GM20431 (cell line): Measurements from ENCODE around the gene HDX.
"Not testable (repeated sequence)": the region's sequence is repeated elsewhere in the genome, so short reads cannot be mapped to it uniquely, and the experiment has no call there.

Source experiments
- in situ Hi-C: fragments of 300-500 bp; cut with MseI, MboI; formaldehyde crosslinking; loops from one replicate; pipeline ENCODE4 v1.15.0; 2020; ENCODE audit warnings: low sequenced_read_pairs; ENCODE audit not compliant: unreplicated experiment

HDX gene

DNA sequence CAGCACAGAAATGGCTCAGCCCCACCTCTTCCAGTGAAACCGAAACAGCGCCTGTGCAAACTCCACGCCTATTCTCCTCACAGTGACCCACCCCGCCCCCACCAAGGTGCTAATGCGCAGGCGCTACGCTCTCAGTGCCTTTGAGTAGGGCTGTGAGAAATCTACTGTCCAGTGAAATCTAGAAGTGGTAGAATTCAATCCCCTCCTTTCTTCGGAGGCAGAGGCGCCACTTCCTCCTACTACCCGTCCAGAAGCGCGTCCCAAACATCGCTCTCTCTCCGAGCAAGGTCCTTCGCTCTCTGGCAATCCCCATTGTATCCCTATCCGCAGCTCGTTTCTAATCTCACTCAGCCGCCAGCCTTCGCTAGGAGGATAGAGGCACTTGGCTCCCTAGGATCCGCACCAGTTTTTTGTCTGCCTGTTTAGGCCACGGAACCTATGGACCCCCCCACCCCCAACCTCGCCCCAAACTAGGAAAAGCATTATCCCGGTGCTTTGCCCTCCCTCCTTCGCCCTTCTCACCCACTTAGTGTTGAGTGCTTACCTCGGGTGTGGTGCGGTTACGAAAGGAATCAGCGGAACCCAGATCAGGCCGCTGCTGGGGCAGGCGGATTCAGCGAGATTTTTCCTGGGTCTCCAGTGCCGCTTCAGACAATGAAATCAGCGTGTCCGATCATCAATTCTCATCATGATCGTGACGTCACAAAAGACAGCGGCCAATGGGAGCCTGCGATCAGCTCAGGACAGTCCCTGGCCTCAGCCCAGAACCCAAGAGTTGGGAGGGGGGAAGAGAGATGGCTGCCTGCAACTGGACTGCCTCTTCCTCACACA is at the start of gene HDX:
TSS of gene HDX (minus strand) at position 656 of the 831 bp plus-strand sequence. CDS start 27,056 bp downstream, outside the sequence.
- in situ Hi-C loops: no loop called here

- in situ Hi-C loops: not testable (repeated sequence)
These were observed 39.1 kb upstream of the HDX start for GRCh38 chrX:84541315-84541714.

DNA sequence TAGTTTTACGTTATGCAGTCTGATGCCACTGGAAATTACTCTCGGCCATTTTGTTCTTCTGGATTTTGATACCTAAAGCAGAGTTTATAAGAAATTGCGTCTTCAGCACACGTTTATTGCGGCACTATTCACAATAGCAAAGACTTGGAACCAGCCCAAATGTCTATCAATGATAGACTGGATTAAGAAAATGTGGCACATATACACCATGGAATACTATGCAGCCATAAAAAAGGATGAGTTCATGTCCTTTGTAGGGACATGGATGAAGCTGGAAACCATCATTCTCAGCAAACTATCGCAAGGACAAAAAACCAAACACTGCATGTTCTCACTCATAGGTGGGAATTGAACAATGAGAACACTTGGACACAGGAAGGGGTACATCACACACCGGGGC is 35.4 kb upstream of the HDX start:
- in situ Hi-C loops: not testable (repeated sequence)

- in situ Hi-C loops: no loop called here
These were observed 13.8 kb downstream of the HDX start for GRCh38 chrX:84488426-84488825.

DNA sequence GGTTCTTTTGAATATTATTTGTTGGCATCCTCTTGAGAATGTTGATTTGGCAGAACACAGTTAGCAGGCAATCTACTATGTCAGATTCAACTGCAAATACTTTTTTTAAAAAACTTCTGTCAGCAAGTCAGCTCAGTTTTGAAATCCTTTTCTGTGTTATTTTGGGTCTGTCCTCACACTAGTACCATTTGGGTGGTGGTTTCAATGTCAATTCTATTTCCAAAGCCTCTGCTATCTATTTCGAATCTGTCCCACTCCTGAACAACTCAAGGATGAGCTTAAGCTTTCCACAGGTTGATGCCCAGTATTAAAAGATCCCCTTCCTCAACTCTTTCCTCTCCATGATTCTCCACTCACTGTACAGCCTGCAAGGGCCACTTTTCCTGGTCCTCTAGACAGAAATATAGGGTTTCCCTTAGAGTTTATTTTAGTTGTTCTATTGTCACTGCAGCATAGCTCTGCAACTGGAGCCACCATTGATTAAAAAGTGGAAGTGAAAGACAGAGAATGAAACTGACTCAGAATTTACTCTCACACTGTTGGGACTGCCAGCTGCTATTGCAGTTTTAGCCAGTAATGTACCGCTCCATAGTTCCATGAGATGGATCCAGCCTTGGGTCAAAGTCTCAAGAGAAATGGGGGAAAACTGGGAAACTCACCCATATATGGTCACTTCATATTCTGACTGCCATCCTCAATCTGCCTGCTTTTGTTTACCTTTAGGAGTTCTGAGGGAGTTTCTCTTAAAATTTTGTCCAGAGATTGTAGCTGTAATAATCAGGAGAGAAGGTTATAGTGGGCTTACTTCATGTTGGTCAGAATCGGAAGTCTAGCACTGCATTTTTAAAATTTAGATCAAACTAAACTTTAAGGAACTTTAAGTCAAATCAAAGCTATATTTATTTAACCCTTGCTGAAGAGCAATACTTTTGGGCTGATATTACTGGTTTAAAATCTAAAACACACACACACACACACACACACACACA is 14.6 kb downstream of the HDX start:
- in situ Hi-C loops: no loop called here

DNA sequence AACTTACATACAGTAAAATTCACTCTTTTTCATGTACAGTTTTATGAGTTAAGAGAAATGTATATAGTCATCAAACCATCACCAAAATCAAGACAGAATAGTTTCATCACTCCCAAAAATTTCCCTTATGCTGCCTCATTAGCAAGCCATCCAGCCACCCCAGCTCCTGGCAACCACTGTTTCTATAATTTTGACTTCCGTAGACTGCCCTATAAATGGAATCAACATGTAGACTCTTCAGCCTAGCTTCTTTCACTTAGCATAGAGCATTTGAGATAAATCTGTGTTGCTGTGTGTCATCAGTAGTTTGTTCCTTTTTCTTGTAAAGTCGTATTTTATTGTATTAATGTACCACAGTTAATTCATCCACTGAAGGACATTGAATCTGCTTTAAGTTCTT is 23.2 kb downstream of the HDX start:
- in situ Hi-C loops: no loop called here

DNA sequence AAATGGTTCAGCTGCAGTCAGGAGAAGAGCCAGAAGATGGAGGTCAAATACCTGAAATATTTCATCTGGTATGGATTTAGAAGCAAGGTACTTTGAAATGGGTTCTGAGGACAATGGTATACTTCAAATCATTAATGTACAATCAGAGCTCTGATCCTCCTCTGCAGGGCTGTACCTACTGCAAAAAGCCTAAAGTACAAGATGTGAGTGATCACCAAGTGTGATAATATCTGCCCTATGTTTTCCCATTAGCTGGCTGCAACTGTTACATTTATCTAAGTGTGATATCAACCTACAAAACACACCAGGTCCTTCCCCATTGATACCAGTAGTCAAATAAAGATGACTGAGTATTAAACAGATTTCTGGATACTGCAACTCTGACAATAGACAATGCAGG is 25.1 kb downstream of the HDX start:
- in situ Hi-C loops: no loop called here

- in situ Hi-C loops: no loop called here
These were observed 26.7 kb downstream of the HDX start for GRCh38 chrX:84475596-84475995.

GRCh38 chrX:84475101-84475500 is 27.2 kb downstream of the HDX start:
- in situ Hi-C loops: no loop called here

DNA sequence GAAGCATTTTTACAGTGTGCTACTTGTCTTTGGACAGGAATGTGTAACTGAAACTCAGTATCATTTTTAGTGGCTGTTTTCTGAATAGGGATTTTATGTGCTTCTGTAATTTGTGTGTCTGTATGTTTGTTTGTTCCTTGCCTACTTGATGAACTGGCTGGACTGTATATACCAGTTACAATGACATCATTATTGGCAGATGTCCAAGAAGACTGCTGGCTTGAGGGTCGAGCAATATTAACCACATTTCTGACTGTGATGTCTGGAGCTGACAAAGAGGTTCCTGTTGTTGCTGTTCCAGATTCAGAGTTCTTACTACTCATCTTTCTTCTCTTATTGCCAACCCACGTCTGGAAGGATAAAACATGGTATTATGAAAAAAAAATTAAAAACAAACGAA is 33.0 kb downstream of the HDX start:
- in situ Hi-C loops: no loop called here

GRCh38 chrX:84467898-84468297 is 34.4 kb downstream of the HDX start:
- in situ Hi-C loops: no loop called here

DNA sequence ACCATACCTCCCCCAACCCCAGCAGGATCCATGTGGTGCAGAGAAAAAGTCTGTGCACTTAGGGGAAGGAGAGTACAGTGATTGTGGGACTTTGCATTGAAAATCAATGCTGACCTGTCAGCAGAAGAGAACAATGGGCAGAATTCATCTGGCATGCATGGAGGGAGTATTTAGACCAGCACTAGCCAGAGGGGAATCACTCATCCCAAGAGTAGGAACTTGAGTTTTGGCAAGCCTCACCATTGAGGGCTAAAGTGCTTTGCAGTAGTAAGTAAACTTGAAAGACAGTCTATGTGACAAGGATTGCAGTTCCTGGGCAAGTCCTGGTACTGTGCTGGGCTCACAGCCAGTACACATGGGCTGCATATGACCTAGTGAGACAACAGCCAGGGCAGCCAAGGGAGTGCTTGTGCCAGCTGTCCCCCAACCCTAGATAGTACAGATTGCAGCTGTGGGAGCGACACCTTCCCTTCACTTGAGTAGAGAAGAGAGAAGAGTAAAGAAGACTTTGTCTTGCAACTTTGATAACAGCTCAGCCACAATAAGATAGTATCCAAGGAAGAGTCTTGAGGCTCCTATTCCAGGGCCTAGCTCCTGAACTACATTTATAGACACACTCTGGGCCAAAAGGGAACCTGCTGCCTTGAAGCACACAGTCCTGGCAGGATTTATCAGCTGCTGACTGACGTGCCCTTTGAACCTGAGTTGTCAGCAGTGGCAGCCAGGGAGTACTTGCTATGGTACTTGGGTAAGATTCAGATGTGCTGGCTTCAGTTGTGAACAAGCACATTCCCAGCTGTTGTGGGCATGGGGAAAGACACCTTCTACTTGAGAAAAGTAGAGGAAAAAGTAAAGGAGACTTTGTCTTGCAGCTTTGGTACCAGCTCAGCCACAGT is 48.7 kb downstream of the HDX start:
- in situ Hi-C loops: no loop called here

DNA sequence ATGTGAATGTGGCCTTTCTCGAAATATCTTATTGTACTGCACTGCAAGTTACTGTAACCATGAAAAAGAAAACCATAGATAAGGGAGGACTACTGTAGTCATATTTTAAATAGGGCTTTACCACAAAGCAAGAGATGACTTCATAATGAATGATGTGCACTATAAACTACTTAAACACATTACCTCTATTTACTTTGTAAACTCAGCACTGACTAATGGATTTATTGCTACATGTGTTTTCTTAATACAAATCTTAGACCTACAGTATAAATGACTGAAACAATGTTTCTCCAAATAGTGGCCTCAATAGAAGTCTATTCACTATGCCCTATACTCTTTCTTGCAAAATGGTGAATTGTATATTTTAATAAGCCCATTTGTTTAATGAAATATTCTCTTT is 61.1 kb downstream of the HDX start:
- in situ Hi-C loops: no loop called here

DNA sequence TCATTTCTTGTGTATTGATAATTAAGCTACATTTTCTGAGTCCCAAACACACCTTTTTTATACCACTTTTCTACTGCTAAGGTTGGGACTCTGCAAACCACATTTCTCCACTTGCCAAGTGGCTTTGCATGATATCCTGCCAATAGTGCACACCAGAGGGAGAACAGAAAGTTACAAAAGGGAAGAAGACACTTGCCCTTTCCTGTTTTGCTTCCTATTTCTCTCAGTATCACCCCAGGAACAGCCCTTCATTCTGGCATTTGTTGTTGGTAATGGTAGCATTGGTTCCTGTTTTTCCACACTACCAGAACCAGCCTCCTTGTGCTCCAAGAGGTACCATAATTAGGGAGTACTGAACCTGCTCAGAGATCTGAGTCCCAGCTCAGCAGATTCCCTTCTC is 87.1 kb downstream of the HDX start:
- in situ Hi-C loops: no loop called here

- in situ Hi-C loops: no loop called here
These were observed 138.6 kb downstream of the HDX start for GRCh38 chrX:84363663-84364062.

DNA sequence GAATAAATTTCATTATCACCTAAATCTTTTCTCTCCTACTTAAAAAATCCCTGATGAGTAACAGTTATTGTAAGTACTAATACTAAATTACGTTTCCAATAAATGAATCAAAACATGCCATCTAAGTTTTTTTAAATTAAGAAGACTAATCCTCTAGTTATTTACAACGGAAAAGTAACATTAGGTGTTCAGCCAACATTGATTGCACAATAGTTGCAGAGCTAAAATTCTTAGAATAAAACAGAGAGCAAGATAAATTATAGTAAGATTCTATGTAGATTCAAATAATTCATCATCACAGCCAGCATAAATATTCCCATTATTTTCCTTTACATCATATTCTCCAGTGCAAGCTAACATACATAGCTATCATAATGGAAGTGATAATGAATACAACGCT is 139.2 kb downstream of the HDX start:
- in situ Hi-C loops: no loop called here

- in situ Hi-C loops: no loop called here
These were observed 139.9 kb downstream of the HDX start for GRCh38 chrX:84362184-84362838.

GRCh38 chrX:84358271-84358670 is 144.0 kb downstream of the HDX start:
- in situ Hi-C loops: no loop called here

GRCh38 chrX:84357296-84357695 is 145.0 kb downstream of the HDX start:
- in situ Hi-C loops: no loop called here

DNA sequence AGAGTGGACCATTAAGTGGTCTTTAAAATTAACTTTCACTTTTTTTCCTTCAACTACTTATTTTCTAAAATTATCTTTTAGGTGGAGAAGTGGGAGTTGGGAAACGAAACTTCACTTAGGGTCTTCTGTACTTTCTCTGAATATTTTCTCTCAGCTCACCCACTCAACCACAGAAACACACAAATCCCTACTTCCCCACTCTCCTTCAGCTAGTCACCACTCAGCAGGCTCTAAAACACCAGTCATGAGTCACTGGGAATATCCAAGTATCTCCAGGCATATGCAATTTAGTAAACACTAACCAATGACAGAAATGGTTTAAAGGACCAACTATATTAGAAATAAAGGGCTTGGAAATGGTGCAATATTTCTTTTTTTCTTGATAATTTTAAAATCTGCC is 161.3 kb downstream of the HDX start:
- in situ Hi-C loops: no loop called here
